A673 (cell line): ENCODE data around the gene PCIF1.

ENCODE experiments used
- EZH2 ChIP-seq: fragments of 200-600 bp; sonication (generic); IDR thresholded peaks from 2 replicates; pipeline ENCODE4 v1.6.1; 2017; ENCODE audit warnings: borderline replicate concordance, low read depth, mild to moderate bottlenecking, mixed read lengths, antibody characterized with exemption, low read length; ENCODE audit not compliant: poor library complexity, severe bottlenecking
- TF ChIP-seq, protein P1 (sequence below): fragments of 300-800, 200-600 bp; sonication (generic); conservative IDR thresholded peaks from 2 replicates; pipeline ENCODE4 v1.5.1; 2017; ENCODE audit warnings: low read depth, mild to moderate bottlenecking, antibody characterized with exemption, low read length, moderate library complexity, mixed read lengths

DNA sequence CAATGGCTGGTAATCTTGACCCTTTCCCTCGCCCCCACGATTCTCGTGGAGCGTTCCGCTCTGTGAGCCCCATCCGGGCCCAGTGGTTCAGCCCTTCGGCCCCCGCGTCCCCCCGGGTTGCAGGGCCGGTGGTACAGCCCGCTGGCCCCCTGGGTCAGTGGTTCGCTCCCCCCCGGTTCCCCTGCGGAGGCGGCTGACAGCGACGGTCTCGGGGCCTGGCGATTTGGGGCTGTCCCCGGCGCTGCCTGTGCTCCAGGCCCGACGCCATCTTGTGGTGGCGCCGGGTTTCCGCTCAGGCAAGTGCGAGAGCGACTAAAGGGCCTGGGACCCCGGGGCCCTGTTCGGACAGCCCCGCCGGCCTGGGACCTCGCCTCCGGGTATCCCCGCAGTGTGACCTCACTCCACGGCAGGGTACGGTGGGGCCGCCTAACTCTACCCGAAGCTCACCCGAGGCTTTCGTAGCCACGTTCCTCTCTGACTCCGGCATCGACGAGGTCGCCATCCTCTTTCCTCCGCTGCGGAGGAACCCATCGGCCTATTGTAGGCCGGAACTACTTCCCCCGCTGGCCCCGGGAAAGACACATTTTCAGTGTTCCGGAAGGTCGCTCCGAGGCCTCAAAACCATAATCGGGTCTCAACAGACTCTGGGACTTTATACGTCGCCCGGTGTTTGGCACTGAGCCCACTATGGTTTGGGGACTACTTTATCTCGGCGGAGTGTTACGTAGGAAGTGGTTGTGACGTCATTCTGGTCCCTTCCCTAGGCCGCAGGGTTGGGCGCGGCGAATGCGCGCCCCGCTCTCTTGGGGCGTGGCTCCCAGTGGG, 37.4 kb downstream of the PCIF1 start, which contains the start of gene ZNF335:
- TF ChIP-seq, protein P1, sequence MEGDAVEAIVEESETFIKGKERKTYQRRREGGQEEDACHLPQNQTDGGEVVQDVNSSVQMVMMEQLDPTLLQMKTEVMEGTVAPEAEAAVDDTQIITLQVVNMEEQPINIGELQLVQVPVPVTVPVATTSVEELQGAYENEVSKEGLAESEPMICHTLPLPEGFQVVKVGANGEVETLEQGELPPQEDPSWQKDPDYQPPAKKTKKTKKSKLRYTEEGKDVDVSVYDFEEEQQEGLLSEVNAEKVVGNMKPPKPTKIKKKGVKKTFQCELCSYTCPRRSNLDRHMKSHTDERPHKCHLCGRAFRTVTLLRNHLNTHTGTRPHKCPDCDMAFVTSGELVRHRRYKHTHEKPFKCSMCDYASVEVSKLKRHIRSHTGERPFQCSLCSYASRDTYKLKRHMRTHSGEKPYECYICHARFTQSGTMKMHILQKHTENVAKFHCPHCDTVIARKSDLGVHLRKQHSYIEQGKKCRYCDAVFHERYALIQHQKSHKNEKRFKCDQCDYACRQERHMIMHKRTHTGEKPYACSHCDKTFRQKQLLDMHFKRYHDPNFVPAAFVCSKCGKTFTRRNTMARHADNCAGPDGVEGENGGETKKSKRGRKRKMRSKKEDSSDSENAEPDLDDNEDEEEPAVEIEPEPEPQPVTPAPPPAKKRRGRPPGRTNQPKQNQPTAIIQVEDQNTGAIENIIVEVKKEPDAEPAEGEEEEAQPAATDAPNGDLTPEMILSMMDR, result no peak
- TF ChIP-seq EZH2, result no peak
